Retina (tissue), 1 donor: ENCODE measurements around the gene CAMTA1.

Source experiments
- DNase-seq: peaks from one replicate; pipeline ENCODE4 v3.0.0-alpha.2; 2016

Gene CAMTA1

DNA sequence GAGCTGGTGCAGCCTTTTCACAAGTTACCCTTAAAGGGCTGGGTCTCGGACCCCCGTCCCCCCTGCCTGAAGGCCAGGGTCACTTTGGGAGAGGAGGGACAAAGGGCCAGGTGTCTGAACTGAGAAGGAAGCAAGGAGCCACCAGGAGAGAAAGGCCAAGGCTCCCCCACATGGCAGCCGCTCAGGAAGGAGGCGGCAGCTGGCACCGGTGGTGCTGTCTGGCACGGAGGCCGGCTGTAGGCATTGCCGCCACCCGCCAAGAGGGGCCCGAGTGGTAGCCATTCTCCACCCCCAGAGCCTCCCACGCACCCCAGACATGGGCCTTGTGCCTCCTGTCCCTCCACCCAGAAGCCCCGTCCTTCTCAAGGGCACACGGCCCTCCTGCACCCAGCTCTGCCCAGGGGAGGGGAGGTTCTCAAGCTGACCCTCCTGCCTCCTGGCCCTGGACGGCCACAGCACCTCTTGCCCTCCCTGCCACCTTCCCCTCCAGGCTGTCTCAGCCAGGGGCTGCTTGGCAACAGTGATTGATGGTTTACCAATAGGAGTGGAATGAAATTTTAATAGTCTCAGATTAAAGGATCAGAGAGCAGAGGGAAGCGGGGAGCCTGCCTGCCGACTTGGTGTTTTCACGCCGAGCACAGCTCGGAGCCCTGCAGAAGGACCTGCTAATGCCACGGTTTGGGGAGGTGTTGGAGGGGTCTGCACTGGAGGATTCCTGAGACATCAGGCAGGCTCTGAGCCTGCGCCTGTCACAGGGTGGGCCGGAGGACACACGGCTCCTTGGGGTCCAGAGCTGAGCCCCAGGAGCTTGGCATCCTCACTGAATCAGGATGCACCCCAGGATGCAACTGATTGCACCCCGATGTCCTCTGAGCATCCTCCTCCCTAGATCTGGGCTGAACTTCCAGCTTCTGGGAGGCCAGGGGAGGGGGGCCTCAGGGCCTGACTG is 773.9 kb downstream of the CAMTA1 start:
- no peak for DNase-seq

DNA sequence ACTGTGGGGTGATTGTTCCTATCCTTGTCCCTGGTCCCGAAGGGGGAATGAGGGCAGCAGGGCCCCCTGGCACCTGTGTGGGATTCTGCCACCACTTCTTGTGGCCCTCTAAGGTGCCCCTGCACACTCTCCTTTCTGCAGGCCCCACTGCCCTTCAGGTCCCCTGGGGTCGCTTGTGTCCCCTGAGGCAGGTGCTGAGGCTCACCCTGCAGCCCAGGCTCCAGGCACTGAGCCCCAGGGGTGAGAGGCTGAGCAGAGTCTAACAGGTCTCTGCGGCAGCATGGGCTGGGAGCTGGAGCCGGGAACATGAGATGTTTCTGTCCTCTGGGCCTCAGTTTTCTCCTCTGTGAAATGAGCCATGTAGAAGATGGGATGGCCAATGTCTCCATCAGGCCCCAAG is 774.9 kb downstream of the CAMTA1 start:
- DNase-seq = no peak

DNA sequence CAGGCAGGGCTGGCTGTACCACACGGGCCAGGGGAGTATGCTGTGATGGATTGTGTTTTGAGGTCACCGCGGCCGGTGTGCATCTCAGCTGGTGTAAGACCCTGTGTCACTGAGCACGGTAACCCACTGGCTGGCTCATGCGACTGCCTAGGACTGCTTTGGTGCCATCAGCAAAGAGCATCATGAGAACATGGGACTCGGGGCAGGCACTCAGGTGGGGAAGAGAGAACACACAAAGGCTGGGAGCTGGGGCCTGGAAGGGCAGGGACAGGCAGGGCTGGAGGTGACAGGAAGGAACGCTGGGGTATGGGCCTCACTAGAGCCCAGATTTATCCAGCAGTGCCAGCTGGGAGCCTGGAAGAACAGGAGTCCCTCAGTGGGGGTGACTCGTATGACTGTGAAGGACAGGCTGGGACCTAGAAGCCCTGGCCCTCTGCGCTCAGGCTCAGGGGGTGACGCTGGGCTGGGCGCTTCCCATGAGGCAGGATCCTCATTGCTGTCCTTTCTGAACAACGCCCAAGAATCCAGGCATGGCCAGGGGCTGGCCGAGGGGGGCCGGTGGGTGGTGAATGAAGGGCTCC is 775.4 kb downstream of the CAMTA1 start:
- no peak for DNase-seq

DNA sequence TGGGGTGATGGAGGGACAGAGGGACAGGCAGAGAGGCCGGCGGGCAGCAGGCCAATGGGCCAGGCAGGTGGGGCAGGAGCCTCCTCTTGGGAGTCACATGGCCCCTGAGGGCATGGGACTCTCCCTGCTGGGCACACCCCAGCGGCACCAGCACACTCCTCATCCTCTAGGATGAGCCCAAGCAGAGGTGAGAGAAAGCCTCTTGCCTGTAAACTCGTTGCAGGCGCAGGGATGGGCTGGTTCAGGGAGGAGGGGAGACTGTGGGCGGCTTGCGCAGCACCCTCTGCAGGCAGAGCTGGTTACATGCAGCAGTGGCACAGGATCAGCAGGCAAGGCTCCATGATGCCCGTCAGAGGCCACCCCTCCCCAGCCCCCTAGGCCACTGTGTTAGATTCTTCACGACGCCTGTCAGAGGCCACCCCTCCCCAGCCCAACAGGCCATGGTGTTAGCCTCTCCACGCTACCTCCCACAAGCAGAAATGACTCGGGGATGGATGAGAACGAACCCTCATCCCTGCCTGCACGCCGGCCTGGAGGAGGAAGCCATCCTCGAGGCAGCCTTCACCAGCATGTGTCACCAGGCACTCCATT is 776.2 kb downstream of the CAMTA1 start:
- DNase-seq = no peak

DNA sequence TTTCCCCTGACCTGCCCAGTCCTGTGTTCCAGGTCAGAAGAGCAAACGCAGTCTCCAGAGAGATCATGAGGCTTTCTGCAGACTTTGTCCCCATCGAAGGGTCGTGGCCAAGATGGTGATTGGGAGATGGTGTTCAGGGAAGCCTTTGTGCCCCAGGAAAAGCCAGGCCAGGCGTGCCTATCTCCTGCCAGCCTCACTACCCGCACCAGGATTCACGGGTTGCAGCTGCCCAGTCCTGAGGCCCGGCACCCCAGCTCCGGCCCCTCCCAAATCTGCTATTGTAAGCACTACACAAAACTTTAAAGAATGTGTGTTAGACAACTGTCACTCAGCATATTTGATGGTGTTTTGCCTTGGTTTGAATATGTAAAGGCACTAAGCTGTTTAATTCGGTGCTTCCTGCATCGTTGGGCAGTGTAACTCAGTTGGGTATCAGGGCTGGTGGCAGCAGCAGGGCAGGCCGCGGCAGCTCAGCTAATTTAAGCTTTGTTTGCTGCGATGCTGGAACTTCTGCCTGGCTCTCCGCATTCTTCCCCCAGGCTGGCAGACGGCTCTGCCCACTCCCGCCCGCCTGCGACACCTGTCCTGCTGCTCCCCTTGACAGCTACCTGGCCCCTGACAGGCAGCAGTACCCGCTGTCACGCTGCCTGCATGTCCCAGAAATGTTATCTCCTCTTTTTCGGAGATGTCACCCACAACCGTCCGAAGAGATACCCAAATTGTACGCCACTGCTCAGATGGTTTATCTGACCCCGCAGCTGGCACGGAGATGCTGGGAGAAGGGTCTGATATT is 776.9 kb downstream of the CAMTA1 start:
- no peak for DNase-seq

DNA sequence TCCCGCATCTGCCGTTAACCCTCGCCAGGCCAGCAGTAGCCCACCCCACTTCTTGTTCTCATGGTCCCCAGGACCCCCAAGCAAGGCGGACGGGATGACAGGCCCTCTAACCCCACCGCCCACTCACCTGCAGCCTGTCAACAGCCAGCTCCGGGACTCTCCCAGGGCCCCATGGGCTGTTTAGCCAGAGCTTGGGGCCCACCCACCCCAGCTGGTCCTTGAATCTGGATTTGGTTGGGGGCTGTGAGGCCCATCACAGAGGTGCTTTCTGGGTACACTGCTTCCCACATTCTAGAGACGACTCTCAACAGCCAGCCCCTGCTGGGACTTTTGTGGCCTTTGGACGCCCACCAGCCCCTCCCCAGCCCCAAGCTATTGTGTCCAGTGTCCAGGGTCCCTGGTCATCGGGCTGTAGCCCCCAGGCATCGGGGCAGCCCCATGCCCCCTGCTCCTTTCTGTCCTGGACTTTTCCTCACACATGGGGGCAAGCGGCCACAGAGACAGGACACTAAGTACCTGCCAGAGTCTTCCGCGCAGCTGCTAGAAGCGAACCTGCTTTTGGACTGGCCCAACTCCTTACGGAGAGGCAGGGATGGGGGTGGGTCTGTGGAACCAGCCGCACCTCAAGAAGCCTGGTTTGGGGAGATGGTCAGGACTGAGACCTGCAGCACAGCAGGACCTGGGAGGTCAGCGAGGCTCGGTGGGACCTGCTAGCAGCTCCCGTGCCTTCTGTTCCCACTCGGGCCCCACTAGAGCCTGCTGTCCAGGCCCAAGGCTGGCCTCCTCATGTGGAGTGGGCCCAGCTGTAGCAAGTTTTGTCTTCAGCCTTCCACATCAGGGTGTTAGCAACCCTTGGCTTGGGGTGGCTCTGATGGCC is 777.7 kb downstream of the CAMTA1 start:
- DNase-seq = no peak

DNA sequence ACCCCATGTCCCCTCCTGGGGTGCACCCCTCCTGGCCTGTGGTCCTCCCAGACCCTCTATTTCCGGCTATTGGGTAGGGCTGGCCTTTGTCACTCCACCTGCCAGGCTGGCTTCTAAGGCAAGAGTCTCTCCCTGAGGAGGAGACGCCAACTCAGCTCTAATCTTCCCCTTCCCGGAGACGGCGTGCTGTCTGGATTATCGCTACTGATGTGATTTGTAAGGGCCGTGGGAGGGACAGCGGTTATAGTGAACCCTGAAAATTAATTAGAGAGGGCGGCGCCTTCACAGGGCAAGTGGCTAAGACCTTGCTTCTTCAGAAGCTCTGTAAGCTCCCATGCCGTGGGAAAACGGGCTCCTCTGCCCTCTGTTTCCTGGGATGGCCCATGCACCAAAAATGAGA is 778.9 kb downstream of the CAMTA1 start:
- DNase-seq = no peak

DNA sequence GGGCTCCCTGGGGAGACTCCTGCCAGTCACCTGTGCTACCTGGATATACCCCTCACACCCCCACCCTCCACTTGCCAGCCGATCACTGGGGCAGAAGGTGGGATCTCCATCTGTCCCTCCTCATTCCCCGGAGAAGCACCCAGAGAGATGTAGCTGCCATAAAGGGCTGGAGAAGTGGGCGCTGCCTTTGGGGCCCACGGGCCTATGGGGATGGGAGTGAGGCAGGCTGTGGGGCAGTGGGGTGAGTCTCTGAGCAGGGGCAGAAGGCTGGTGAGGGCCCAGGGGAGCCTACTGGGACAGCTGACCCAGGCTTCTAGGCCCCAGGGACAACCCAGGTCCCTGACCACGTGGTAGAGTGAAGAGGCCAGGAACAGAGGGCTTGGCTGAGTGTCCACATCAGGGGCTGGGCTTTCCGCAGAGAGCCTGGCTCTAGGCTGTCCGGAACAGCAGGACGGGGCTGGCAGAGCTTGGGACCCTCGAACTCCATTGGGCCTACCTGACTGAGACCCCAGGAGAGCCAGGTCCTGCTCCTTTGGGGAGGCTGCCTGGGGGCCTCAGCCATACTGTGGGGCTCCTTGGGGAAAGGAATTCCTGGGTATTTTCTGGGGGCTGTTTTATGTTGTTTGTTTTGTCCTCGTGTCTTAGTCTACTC is 780.0 kb downstream of the CAMTA1 start:
- no peak for DNase-seq

DNA sequence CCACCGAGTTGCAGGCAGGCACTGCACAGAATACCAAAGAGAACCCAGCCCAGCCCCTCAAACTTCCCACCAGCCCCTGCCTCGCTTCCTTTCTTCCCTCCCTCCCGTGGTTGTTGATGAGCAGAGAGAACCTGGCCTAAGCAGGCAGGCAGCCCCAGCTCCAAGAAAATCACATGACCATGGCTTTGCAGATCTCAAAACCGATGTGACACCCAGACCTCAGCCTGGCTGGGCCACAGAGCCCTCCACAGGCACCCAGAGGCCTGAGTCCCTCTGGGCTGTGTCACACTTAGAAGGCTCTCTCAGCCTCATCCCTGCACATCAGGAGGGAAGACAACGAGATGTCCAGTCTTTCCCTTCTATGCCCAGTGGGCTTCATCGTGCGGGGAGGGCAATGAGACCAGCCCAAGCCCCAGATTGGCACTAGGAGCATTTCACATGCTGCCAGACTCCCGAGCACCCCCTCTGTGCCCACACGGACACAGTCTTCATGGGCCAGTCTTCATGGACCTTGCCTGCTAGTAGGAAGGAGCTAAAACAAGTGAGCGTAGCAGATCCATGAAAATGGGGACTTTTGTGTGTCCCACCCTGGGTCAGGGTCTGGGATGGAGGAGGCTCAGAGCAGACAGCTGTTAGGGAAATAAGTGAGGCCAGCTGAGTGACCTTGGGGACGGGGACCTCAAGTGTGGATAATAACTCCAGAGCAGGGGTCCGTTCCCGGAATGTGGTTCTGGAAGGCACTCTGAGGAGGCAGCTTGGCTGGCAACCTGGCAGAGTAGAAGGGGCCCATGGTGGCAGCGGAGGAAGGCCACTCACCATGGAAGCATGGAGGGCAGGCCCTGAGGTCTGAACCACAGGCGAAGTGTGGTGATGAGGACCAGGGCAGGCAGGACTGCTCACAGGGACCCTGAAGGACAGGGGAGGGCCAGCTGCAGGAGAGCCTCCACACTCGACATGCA is 781.4 kb downstream of the CAMTA1 start:
- no peak for DNase-seq

DNA sequence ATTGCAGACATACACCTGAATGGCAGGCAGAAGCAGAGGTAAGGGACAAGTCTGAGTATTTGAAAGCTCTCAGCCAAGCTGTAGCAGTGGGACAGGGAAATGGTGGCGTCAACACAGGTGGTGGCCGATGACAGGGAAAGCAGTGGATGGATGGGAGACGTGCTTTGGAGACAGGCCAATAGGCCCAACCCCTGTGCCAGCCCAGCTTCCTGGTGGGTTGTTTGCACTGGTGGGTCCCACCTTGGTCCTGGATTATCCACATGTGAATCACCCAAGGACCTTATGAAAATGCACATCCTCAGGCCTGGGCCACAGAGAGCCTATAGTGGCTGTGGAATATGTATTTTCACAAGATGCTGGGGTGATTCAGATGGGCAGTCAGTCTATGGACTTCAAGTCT is 782.1 kb downstream of the CAMTA1 start:
- no peak for DNase-seq

DNA sequence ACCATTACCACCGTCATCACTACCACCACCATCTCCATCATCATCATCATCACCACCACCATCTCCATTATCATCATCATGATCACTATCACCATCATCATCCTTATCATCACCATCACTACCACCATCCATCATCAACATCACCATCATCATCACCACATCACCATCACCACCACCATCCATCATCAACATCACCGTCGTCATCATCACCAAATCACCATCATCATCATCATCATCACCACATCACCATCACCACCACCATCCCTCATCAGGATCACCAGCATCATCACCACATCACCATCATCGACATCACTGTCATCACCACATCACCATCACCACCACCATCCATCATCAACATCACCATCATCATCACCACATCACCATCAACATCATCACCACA is 782.8 kb downstream of the CAMTA1 start:
- no peak for DNase-seq

DNA sequence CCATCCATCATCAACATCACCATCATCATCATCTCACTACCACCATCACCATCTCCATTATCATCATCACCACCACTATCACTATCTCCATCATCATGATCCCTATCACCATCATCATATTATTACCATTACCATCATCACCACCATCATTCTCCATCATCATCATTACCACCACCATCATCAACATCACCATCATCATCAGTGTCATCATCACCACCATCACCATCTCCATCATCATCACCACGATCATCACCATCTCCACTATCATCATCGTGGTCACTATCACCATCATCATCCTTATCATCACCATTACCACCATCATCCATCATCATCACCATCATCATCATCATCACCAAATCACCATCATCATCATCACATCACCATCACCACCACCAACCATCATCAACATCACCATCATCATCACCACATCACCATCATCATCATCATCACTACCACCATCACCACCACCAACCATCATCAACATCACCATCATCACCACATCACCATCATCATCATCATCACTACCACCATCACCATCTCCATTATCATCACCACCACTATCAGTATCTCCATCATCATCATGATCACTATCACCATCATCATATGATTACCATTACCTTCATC is 783.8 kb downstream of the CAMTA1 start:
- DNase-seq = no peak

DNA sequence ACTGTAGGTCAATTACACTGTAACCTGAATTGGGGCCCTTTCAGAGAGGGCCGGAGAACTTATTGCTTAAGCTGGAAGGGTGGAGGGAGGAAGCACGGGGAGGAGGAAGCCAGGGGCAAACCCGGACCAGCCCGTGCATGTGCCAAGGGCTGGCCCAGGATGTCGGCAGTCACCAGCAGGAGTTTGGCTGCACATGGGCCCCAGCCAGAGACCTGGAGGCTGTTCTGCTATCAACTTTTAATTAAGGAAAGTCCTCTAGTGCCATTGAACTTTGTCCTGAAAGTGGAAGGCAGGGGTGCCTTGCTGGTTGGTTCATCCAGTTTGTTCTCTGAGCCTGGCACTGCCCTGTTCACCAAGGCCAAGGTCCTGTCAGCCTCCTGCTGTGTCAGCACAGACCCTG is 785.1 kb downstream of the CAMTA1 start:
- DNase-seq = no peak

DNA sequence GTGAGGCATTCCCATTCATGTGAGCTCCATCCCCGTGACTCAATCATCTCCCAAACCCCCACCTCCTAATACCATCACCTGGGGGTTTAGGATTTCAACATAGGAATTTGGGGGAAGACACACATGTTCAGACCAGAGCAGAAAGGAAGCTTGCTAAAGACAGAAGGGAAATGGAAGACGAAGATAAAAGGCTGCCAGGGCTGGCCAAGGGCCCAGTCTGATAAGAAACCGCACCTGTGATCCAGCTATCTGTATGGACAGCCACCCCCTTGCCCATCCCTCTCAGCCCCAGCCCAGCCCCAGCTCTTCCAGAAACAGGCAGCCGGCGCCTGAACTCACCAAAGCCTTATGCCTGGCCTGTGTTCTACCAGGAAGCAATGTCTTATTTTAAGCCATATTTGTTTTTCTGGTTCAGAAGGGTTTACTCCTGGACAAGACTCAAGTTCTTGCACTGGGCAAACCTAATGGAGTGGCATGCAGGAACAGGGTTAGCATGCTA is 787.4 kb downstream of the CAMTA1 start:
- DNase-seq = no peak

DNA sequence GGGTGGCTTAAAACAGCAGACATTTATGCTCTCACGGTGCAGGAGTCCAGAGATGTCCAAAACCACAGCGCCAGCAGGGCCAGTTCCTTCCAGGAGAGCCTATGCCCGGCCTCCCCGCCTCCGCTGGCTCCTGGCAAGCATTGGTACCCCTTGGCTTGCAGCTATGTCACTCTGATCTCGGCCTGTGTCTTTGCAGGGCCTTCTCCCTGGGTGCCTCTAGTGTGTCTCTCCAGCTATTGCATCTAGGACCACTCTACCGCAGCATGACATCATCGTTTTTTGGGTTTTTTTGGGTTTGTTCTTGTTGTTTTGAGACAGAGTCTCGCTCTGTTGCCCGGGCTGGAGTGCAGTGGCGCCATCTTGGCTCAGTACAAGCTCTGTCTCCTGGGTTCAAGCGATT is 788.2 kb downstream of the CAMTA1 start:
- no peak for DNase-seq

DNA sequence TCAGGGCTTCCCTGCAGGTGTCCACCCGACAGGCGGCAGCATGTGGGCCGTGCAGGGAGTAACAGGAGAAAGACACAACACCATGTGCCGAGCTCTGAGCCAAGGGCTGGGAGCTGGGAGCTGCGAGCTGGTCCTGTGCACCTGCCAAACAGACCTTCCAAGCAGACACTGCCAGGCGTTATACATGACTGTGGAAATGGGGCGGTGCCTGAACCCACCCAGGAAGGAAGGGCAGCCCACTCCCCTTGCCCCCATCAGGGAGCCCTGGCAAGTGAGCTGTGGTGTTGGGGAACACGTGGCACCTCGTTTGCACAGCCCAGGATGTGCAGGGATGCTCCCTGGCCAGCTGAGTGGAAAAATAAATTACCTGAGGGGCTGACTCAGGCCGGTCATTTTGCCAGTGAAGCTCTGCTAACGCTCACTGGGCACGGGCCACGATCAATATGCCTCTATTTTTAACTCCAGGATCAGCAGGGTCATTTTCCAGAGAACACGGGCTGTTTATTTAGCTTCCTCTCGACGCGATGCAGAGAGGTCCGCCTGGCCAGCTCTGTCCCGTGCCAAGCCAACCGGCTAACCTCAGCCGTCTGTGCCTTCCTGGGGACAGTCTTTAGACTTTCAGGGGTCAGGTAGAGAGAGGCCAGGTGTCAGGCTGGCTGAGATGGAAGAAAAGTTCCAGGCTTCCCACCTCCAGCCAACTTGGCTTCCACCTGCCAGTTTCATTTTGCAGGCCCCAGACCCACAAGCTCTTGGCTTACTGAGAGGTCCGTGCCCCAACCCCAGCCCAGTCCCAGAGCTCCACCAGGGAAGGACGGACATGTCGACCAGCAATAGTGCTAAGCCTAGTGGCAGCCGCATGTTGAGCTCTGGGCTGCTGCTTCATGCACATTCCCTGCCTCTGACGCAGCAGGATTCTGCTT is 789.1 kb downstream of the CAMTA1 start:
- peak; percentile 48 for DNase-seq

DNA sequence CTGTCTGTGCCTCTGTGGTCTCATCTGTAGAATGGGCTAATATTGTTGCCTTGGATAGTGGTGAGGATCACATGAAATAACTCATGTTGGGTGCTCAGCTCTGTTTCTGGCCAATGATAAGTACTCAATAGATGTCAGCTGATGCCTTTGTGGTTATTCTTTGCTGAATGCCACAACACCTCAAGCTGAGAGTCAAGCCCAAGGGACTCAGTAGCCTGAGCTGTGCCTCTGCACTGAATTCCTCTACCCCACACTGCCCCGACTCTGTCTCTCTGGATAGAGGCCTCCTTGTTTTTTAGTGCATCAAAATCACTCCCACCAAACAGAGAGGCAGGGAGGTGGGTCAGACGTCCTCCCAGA is 789.8 kb downstream of the CAMTA1 start:
- no peak for DNase-seq

DNA sequence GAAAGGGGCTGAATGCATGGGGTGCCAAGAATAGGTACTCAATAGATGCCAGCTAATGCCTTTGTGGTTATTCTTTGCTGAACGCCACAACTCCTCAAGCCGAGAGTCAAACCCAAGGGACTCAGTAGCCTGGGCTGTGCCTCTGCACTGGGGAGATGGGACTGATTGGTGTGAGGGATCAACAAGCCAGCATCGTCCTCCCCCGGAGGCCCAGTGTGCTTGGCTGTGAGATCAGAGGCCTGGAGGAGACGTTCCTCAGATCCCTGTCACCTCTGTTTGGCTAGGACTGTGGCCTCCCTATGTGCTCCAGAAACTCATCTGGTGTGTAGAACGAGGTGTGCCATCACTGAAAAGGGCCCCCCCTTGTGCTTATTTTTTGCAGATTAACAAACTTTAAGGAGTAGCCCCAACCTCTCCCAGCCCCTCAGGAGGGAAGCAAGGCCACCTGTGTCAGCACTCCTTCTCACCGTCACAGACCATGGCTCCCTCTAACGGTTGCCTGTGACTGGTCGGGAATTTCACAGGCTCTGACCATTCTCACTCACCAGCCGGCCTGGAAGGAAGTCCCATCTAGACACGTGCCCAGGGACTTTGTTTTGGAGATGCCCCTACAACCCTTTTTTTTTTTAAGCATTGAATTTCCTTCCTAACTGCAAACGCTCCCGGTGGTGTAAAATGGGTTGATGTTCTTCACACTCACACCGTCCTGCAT is 791.8 kb downstream of the CAMTA1 start:
- no peak for DNase-seq
